Vagina (tissue), 2 donors: ENCODE measurements around the gene SST.

ENCODE experiments used
- CTCF ChIP-seq, 3 experiments: fragments of 450-650 bp in 2 of 3; fragments of 200-600 bp in 1 of 3; sonication (generic) in 1 of 3; IDR thresholded peaks; one replicate each; pipeline ENCODE4 v1.5.1; 2017 to 2019; ENCODE audit warnings: antibody characterized with exemption in 3 of 3, mild to moderate bottlenecking in 2 of 3, moderate library complexity in 2 of 3
- POLR2A ChIP-seq, 2 donors: fragments of 450-650 bp; IDR thresholded peaks; one replicate each; pipeline ENCODE4 v1.6.1; 2017; ENCODE audit warnings: antibody characterized with exemption in 2 of 2, mild to moderate bottlenecking in 2 of 2, moderate library complexity in 2 of 2
- POLR2AphosphoS5 ChIP-seq, 2 donors: sonication (generic); formaldehyde crosslinking; IDR thresholded peaks; one replicate each; pipeline ENCODE4 v1.9.0; 2017; ENCODE audit warnings: antibody characterized with exemption in 2 of 2, mild to moderate bottlenecking in 2 of 2, low read depth in 1 of 2; ENCODE audit not compliant: insufficient read depth in 1 of 2

- TF ChIP-seq CTCF (IDR thresholded peaks at IDR 0.05) (no peak), POLR2A (IDR thresholded peaks at IDR 0.05) (no peak), POLR2AphosphoS5 (IDR thresholded peaks at IDR 0.05; ENCODE audit: insufficient read depth in 1 of 2, low read depth in 1 of 2) (no peak)
These were observed 4.3 kb downstream of the SST start for GRCh38 chr3:187665764-187666402.
